GM12874 (cell line): ENCODE measurements around the gene SNAP47.

Source experiments
- CTCF ChIP-seq: IDR thresholded peaks from 2 replicates; pipeline ENCODE4 v1.5.1; 2011; ENCODE audit warnings: low read depth, mild to moderate bottlenecking, control low read depth, low read length, moderate library complexity; ENCODE audit not compliant: insufficient read depth

SNAP47 gene

DNA sequence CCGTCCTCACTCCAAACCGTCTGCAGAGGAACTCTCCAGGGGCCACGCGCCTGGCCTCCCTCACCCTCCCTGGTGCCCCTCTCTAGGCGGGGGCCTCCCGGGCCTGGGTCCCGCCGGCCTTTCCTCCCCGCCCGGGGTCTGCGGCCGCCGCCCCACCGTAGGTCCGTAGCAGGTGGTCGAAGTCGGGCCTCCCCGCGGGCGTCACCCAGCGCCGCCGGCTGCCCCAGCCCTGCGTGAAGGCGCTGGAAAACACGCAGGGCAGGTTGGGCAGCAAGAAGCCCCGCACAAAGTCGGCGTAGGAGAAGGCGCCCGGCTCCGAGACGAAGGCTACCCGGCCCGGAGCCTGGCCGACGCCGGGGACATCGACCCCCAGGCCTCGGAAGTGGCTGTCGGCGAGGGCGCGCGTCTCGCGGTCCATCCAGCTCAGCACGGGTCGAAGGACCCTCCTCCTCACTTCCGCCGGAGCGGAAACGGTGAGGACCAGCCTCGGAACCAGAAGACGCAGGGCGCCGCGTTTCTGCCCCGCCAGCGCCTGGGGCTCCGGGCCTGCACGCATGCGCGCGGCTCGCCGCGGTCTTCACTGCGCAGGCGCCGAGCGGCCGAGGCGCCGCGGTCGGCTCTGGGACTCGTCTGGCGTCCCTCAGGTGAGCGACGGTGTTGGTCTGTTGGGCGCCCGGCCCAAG, at the start of gene SNAP47, which contains the start of gene JMJD4:
SNAP47 (plus strand) TSS at position 580 of the 683 bp plus-strand sequence. CDS start 12,302 bp downstream, outside the sequence.
JMJD4 (minus strand) TSS at position 447 of the 683 bp plus-strand sequence; CDS start at position 418, 29 bp downstream.
- no peak for TF ChIP-seq CTCF

- no peak for TF ChIP-seq CTCF
Measured at GRCh38 chr1:227685807-227686206, 49.4 kb upstream of the SNAP47 start.

GRCh38 chr1:227697321-227697864, 37.8 kb upstream of the SNAP47 start:
- TF ChIP-seq CTCF: no peak

DNA sequence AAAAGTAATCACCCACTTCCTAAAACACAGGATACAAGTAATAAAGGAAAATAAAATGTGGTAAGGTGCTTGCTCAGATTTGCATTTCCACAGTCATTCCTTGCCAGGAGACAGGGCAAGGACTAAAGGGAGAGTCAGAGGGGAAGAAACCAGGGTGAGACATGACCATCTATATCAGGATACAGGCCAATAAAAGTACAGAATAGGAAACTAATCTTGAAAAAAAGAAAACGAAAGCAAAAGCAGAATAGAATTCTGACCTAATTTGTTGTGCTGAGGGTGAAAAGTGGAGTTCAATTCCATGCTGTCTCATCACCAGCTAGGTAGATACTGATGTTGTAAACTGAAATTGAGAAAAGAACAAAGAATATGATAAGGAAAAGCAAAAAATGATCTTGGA, 27.4 kb upstream of the SNAP47 start:
- no peak for TF ChIP-seq CTCF

DNA sequence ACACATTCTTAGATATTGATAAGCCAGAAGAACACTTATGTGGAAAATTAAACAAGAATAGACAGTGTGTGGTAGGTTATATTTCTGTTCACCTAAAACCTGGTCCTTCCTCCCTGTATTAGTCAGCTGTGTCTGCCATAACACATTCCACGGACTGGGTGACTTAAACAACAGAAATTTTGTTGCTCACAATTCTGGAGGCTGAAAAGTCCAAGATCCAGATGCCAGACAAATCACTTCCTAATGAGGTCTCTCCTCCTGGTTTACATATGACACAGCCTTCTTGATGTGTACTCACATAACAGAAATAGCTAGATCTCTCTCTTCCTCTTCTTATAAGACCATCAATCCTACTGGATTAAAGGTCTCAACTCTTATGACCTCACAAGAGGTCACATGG, 25.8 kb upstream of the SNAP47 start:
- TF ChIP-seq CTCF: no peak

- TF ChIP-seq CTCF: no peak
Measured at GRCh38 chr1:227712648-227713047, 22.6 kb upstream of the SNAP47 start.

DNA sequence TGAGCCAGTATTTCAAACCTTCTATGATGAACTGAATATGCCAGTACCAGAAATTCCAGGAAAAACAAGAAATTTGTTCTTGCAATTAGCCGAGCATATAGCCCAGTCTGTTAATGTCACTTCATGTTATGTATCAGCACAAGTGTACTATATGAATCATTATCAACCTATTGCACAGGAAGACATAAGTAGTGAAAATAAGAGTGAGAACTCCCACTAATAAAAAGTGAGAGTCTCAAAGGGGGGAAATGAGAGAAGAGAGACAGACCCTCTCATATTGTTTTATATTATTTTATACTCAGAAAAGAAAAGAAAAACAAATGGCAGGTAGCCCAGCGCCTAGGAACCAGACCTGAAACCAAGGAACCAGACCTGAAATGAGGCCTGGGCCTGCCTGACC, 16.3 kb upstream of the SNAP47 start:
- no peak for TF ChIP-seq CTCF
